ENCODE data around the gene PDLIM1. TPM values are rescaled to one million over a fixed set of nuclear protein-coding genes. Genes with fewer than 3 reads are reported as not detected.

Gene PDLIM1
- polyA plus RNA-seq, 3 donors from 2014 or later: 38.9 to 72.9 (median 41.2) TPM

DNA sequence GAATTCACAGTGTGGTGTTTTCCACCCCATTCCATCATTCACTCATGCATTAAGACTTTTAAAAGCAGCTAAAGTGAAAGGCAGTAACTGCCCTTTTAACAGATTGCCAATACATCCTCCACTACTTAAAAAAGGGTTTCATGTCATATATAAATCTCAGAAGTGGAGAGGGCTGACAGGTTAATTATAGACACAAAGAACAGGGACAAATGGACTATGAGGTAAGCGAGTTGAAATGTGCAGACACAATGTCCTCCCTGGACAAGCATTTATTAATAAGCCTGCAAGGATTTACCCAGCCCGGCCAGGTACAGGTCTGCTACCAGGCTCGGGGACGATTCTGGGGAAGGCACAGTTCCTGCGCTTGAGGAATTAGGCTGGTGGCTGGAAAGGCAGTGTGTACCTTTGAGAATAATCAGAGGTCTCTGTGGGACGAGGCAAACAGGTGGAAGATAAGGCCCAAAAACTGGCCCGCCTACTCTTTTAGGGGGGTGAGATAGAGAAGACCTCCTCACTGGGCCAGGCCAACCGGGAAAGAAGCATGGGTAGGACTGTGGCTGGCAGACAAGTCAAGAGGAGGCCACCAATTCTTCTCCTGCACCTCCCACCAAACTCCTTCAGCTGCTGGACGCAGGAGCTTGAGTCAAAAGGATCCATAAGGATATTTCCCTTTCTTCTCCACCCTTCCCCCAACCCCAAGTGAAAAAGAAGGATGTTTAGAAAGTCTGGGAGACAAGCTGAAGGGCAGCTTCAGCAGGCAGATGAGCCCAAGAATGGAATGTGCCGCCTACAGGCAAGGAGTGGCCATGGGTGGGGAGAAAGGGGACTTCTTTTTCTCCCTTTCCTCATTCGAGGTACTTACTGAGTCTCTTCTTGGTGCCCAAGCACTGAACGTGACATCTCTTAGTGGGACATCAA lies 1.5 kb downstream of the PDLIM1 start:
- H3K27me3 Mint-ChIP-seq (ENCODE audit: low read depth in 3 of 3): peaks cover 5 to 11% (median 6%) of the 10 kb centered on the region in 3 donors

DNA sequence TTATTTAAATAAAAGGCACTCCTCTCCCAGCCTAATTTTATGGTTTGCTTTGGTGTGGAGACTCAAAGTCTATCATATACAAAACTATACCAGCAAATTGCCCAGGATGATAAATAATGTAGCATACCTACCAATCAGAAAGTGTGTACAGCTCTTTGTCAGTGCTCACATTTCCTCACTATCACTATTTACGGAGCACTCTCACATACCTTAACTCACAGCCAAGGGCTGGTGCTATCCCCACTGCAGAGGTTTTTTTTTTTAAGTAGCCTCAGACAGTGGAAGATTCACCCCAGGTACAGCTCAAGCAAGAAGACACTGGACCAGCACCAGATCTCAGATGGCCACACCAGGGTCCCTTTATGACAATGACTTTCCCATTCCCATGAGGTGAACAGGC lies 2.5 kb downstream of the PDLIM1 start:
- peaks cover 38 to 48% of the 10 kb centered on the region in 2 donors for H3K4me1 Mint-ChIP-seq
- peaks cover 5 to 10% (median 6%) of the 10 kb centered on the region in 3 donors for H3K27me3 Mint-ChIP-seq (ENCODE audit: low read depth in 3 of 3)
- H3K27ac Mint-ChIP-seq: no peak overlapping the region
- no peak overlapping the region for H3K4me3 Mint-ChIP-seq
- peaks cover 0 to 5% (median 0%) of the 10 kb centered on the region in 3 donors for H3K36me3 Mint-ChIP-seq
- H3K9me3 Mint-ChIP-seq: no peaks in the 10 kb centered on the region
- no peak for DNase-seq

More for the DNA sequence above, 1.5 kb downstream of the PDLIM1 start:
- Mint-ChIP-seq H3K9me3 (no peaks in the 10 kb centered on the region), H3K4me1 (peaks cover 44 to 57% of the 10 kb centered on the region in 2 donors), H3K27ac (peak overlapping the region in 3 of 6 donors; percentile 63 to 73 (median 66)), H3K36me3 (peaks cover 0 to 5% (median 0%) of the 10 kb centered on the region in 3 donors), H3K4me3 (peak overlapping the region; percentile 87 to 92 (median 90))
- no peak for DNase-seq

DNA sequence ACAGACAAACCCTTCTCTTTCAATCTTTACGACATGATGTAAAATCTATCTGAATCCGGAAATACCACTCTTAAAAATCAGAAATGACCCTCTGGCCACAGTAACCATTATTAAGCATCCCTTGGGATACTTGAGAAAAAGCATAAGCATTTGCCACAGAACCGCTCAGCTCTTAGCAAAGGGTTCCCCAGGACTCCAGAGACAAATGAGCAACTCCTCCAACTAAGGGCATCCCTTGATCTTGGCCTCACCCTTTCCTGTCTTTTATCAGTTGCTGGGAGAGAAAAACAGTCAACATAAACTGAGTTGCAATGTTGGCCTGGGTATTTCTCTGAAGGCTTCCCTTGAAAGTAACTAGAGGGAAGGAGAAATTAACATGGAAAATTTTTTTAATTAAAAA lies 3.5 kb downstream of the PDLIM1 start:
- H3K4me1 Mint-ChIP-seq: peaks cover 34 to 41% of the 10 kb centered on the region in 2 donors
- no peak overlapping the region for H3K27ac Mint-ChIP-seq
- H3K27me3 Mint-ChIP-seq (ENCODE audit: low read depth in 3 of 3): peaks cover 5 to 10% (median 6%) of the 10 kb centered on the region in 3 donors
- H3K36me3 Mint-ChIP-seq: peaks cover 0 to 5% (median 0%) of the 10 kb centered on the region in 3 donors
- H3K4me3 Mint-ChIP-seq: no peak overlapping the region
- no peak for DNase-seq
- H3K9me3 Mint-ChIP-seq: no peaks in the 10 kb centered on the region

DNA sequence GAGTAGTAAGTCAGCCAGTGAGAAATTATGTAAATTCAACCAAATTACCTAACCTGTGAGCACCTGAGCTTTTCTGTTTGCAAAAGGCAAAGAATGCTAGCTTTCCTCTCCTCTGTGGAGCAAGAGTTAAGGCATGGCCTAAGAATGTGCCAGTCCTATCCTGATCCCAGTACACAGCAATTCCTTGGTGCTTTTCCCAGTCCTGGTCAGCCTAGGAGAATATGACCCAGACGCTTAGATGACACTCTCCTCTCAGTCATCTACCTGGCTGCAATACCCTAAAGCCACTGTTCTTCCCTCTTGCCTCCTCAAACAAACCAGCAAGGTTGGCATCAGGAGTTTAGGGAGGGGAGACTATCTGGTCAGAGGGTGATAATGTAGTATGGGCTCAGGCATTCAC lies 4.1 kb downstream of the PDLIM1 start:
- Mint-ChIP-seq H3K36me3 (peaks cover 0 to 5% (median 0%) of the 10 kb centered on the region in 3 donors), H3K27ac (no peak overlapping the region), H3K4me3 (no peak overlapping the region), H3K4me1 (peaks cover 32 to 39% of the 10 kb centered on the region in 2 donors), H3K27me3 (ENCODE audit: low read depth in 3 of 3) (peaks cover 5 to 10% (median 6%) of the 10 kb centered on the region in 3 donors), H3K9me3 (no peaks in the 10 kb centered on the region)
- no peak for DNase-seq

DNA sequence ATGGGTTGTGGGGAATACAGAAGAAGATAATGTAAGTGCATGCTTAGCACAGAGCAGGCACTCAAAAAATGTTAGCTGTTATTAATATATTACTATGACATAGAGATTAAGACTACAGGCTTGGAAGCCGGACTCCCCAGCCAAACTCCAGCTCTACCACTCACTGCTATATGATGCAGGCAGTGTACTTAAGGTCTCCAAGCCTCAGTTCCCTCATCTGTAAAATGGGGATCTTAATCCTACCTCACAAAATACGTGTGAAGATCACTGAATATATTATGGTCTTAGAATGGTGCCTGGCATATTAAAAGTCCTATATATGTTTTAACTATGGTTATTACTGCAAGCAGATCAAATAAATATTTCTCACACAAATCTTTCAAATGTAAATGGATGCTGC lies 5.2 kb downstream of the PDLIM1 start:
- Mint-ChIP-seq H3K9me3 (no peaks in the 10 kb centered on the region), H3K36me3 (peaks cover 0 to 5% (median 0%) of the 10 kb centered on the region in 3 donors), H3K4me3 (no peak overlapping the region), H3K4me1 (peaks cover 26 to 33% of the 10 kb centered on the region in 2 donors), H3K27me3 (ENCODE audit: low read depth in 3 of 3) (peaks cover 2 to 7% (median 6%) of the 10 kb centered on the region in 3 donors), H3K27ac (no peak overlapping the region)
- DNase-seq: no peak

DNA sequence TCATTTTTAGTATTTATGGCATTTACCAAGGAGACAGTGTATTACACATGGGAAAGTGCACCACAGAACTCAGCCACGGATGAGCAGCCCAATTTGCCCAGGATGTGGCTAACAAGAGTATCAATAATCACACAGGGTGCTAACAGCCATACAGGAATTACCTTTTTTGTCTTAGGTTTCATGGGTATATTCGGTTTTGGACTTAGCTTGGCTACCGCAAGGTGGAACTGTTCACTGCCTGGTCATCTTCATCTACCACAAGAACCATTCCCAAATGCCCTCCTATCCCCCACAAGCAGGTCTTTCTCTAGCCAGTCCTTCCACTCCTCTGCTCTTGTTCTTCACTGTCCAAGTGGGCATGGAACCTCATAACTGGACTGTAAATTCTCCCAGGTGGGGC lies 6.0 kb downstream of the PDLIM1 start:
- no peak for DNase-seq

DNA sequence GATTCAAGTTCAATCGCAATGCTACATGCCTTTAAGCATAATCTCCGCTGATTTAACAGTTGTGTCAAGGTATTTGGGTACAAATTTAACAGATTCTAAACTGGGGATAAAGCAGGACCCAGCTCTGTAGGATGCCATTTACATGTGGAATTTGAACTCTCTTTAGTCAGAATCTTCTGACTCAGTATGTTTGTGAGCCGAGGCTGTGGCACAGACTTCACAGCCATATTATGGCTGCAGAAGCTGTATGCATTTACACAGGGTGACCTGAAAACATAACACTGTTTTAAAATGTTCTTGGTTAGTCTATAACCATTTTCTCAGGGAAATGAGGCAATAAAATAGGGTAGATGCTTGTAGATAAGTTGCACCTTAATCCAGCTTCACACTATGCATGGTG lies 8.7 kb downstream of the PDLIM1 start:
- no peaks in the 10 kb centered on the region for H3K9me3 Mint-ChIP-seq
- H3K4me1 Mint-ChIP-seq: peaks cover 14 to 30% of the 10 kb centered on the region in 2 donors
- H3K36me3 Mint-ChIP-seq: peaks cover 0 to 10% (median 0%) of the 10 kb centered on the region in 3 donors
- DNase-seq: no peak
- H3K4me3 Mint-ChIP-seq: no peak overlapping the region
- no peak overlapping the region for H3K27ac Mint-ChIP-seq
- peaks cover 0 to 1% (median 1%) of the 10 kb centered on the region in 3 donors for H3K27me3 Mint-ChIP-seq (ENCODE audit: low read depth in 3 of 3)

More for the DNA sequence above, 6.0 kb downstream of the PDLIM1 start:
- no peaks in the 10 kb centered on the region for H3K9me3 Mint-ChIP-seq
- H3K4me1 Mint-ChIP-seq: peaks cover 22 to 28% of the 10 kb centered on the region in 2 donors
- peaks cover 0 to 5% (median 0%) of the 10 kb centered on the region in 3 donors for H3K36me3 Mint-ChIP-seq
- H3K4me3 Mint-ChIP-seq: peak overlapping the region in 1 of 5 donors; percentile 46
- H3K27me3 Mint-ChIP-seq (ENCODE audit: low read depth in 3 of 3): peaks cover 2 to 6% (median 4%) of the 10 kb centered on the region in 3 donors
- peak overlapping the region in 3 of 6 donors; percentile 10 to 41 (median 23) for H3K27ac Mint-ChIP-seq

DNA sequence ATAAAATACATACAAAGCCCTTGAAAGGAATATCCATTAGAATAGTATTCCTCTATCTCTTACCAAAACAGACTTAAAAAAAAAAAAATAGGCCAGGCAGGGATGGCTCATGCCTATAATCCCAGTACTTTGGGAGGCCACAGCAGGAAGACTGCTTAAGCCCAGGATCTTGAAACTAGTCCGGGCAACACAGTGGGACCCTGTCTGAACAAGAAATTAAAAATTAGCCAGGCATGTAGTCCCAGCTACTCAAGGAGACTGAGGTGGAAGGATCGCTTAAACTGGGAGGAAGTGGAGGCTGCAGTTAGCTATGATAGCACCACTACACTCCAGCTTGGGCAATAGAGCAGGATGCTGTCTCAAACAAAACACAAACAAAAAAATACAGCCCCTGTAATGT lies 9.6 kb downstream of the PDLIM1 start:
- Mint-ChIP-seq H3K27ac (peak overlapping the region in 1 of 6 donors; percentile 18), H3K36me3 (peaks cover 0 to 10% (median 0%) of the 10 kb centered on the region in 3 donors), H3K4me1 (peaks cover 13 to 35% of the 10 kb centered on the region in 2 donors), H3K9me3 (no peaks in the 10 kb centered on the region), H3K27me3 (ENCODE audit: low read depth in 3 of 3) (peaks cover 0 to 1% (median 1%) of the 10 kb centered on the region in 3 donors), H3K4me3 (no peak overlapping the region)
- DNase-seq: no peak

DNA sequence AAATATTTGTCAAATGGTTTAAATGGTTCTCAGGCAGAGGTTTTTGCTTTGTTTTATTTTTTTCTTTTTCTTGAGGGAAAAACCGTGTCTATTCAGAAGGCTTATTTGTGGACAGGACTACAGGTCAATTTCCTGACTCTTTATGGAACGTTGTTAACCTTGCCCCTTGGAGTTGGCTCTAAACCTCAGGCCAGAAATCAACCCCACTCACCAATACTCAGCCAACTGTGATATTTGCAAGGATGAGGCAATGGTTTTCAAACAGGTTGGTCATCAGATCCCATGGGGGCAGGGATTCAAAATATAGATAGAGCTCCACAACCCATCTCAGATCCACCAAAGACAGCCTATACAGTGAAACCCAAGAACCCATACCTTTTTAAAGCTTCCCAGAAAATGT lies 10.2 kb downstream of the PDLIM1 start:
- no peak for DNase-seq
- Mint-ChIP-seq H3K36me3 (peaks cover 0 to 10% (median 0%) of the 10 kb centered on the region in 3 donors), H3K4me1 (peaks cover 13 to 34% of the 10 kb centered on the region in 2 donors), H3K27ac (no peak overlapping the region), H3K4me3 (no peak overlapping the region), H3K27me3 (ENCODE audit: low read depth in 3 of 3) (peaks cover 0 to 1% (median 1%) of the 10 kb centered on the region in 3 donors), H3K9me3 (no peaks in the 10 kb centered on the region)

DNA sequence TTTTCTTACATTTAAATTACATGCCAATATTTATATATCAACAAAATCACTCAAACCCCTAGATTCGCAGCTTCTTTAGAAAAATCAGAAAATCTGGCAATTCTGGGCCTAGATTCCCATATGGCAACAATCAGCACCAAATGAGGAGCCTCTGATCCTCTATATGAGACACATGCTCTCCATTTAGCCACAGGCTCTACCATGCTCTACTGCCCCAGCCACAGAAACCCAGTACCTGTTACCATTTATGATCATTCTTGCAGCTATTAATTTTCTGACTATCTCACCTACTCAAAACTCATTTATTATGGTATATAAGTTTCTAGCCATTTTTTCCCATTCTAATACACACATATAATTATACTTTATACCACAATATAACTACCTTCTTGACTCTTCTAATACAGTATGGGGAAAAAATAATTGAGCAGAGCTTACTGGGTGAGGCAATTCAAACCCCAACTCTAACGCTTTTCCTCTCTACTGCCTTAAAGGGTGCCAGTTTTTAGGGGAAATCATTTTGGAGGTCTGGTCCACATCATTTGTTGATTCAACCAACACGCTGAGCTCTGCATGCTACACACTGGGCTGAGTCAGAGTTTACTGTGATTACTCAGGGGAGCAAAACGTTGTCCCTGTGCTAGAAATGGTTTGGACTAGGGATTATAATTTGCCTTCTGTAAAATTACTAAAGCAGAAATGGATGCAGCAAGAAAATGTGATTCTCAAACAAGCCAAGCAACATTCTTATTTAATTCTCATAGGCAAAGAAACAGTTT lies 11.6 kb downstream of the PDLIM1 start:
- DNase-seq: no peak
- no peaks in the 10 kb centered on the region for H3K9me3 Mint-ChIP-seq
- no peaks in the 10 kb centered on the region for H3K27me3 Mint-ChIP-seq (ENCODE audit: low read depth in 3 of 3)
- H3K36me3 Mint-ChIP-seq: peaks cover 0 to 5% (median 0%) of the 10 kb centered on the region in 3 donors
- no peak overlapping the region for H3K4me3 Mint-ChIP-seq
- H3K4me1 Mint-ChIP-seq: peaks cover 4 to 20% of the 10 kb centered on the region in 2 donors
- H3K27ac Mint-ChIP-seq: no peak overlapping the region

DNA sequence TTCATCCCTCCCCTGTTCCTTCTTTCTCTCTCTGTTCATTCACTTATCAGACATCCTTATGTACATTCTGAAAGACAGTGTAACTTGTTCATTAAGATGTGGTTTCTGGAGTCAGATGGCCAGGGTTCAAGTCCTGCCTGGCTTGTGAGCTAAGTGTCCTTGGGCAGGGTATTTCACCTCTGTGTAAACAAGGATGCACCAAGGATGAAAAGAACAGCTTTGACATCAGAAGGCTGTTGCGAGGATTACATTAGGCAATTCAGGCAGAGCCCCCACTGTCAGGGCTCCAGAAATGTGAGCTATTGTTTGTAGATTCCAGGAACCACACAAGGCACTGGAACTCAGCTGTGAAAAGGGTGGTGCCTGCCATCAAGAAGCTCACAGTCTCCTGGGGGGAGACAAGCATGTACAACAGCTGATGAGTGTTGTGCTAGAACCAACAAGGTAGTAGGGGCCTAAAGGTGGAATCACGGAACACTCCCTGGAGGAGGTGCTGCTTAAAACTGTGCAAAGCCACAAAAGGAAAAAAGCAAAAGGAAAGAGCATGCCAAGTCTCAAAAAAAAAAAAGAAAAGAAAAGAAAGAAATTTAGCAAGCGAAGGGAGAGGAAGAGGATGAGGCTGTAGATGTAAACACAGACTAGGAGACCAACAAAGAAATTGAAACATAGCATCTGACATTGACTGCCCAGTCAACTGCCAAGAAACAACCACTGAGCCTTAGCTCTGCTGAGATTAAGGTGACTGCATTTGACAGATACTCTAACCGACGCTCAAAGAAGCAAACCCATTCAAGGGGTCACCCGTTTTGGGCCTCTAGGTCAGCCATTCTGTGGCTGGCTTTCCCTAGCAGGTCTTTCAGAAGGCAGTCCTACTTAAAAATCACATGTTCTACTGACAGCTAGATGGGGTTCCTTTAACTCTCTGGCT lies 12.5 kb downstream of the PDLIM1 start:
- H3K36me3 Mint-ChIP-seq: peaks cover 0 to 5% (median 0%) of the 10 kb centered on the region in 3 donors
- no peak overlapping the region for H3K4me3 Mint-ChIP-seq
- H3K4me1 Mint-ChIP-seq: peaks cover 4 to 20% of the 10 kb centered on the region in 2 donors

DNA sequence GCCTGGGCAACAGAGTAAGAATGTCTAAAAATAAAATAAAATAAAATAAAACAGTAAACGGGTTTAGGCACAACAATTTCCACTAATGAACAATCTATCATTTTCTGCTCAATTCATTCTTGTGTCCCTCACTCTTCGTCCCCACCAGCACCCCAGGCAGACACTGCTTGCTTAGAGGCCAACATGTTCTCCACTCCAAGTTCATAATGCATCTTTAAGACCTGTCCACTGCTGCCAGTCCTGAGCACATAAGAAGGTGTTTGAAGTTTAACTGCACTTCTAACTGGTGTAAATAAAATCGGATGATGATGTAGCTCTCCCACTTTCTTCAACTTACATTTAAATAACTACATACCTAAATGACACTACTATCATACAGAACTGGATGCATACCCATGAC lies 13.2 kb downstream of the PDLIM1 start:
- Mint-ChIP-seq H3K36me3 (peaks cover 0 to 5% (median 0%) of the 10 kb centered on the region in 3 donors), H3K27me3 (ENCODE audit: low read depth in 3 of 3) (peaks cover 0 to 2% (median 0%) of the 10 kb centered on the region in 3 donors), H3K27ac (peak overlapping the region in 1 of 6 donors; percentile 49), H3K4me3 (no peak overlapping the region), H3K9me3 (no peaks in the 10 kb centered on the region), H3K4me1 (peaks cover 4 to 20% of the 10 kb centered on the region in 2 donors)
- no peak for DNase-seq

More for the DNA sequence above, 12.5 kb downstream of the PDLIM1 start:
- Mint-ChIP-seq H3K27me3 (ENCODE audit: low read depth in 3 of 3) (no peaks in the 10 kb centered on the region), H3K27ac (peak overlapping the region in 2 of 6 donors; percentile 33 to 49), H3K9me3 (no peaks in the 10 kb centered on the region)
- DNase-seq: no peak

DNA sequence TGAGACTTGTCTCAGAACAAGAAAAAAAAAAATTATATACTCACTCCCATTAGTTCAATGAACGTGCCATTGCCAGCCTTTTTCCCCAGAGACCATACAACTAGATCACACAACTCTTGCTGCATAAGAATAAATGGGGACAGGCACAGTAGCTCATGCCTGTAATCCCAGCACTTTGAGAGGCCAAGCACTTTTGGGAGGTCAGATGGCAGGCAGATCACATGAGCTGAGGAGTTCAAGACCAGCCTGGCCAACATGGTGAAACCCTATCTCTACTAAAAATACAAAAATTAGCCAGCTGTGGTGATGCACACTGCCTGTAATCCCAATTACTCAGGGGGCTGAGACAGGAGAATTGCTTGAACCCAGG lies 13.6 kb downstream of the PDLIM1 start:
- no peak overlapping the region for H3K4me3 Mint-ChIP-seq
- peaks cover 4 to 20% of the 10 kb centered on the region in 2 donors for H3K4me1 Mint-ChIP-seq
- H3K36me3 Mint-ChIP-seq: peaks cover 0 to 5% (median 0%) of the 10 kb centered on the region in 3 donors
- no peak overlapping the region for H3K27ac Mint-ChIP-seq
- no peaks in the 10 kb centered on the region for H3K9me3 Mint-ChIP-seq
- DNase-seq: no peak
- H3K27me3 Mint-ChIP-seq (ENCODE audit: low read depth in 3 of 3): peaks cover 0 to 2% (median 0%) of the 10 kb centered on the region in 3 donors

All from immature natural killer cell (primary cell).